Measurements from ENCODE around the gene KIR3DL1. TPM values are rescaled to one million over a fixed set of nuclear protein-coding genes. Genes with fewer than 3 reads are reported as not detected.
"Not testable (repeated sequence)": the region's sequence is repeated elsewhere in the genome, so short reads cannot be mapped to it uniquely, and the experiment has no call there.

Gene KIR3DL1
- total RNA-seq, 1 donor from 2014 or later, result not detected

GRCh38 chr19:54814571-54814970 is 1.7 kb upstream of the KIR3DL1 start:
- DNase-seq (ENCODE audit: low read depth), result not testable (repeated sequence)

DNA sequence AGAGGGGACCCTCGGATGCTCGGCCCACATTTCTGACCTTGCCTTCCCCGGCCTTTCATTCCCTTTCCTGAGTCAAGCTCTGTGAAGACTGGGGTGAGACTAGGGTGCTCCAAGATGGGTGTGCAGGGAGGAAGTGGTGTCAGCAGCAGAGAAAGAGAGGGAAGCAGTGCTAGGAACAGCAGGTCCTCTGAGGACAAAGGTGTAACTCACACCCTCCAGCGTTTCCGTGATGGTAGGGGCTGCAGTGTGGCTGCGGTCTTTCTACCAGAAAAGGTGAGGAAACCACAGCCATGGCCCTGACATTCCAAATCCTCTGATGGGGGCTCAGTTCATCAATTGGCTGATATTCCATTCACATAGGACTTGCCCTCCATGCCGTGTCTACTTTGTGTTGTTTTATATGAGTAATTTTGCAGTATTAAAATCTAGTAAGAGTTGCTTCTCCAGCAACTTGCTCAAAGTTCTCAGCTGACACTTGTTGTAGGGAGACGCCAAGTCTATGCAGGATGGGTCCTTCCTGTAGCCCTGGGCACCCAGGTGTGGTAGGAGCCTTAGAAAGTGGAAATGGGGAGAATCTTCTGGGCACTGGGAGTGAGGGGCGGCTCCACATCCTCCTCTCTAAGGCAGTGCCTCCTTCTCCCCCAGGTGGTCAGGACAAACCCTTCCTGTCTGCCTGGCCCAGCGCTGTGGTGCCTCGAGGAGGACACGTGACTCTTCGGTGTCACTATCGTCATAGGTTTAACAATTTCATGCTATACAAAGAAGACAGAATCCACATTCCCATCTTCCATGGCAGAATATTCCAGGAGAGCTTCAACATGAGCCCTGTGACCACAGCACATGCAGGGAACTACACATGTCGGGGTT is 1.6 kb downstream of the KIR3DL1 start:
- DNase-seq (ENCODE audit: low read depth), result no peak

DNA sequence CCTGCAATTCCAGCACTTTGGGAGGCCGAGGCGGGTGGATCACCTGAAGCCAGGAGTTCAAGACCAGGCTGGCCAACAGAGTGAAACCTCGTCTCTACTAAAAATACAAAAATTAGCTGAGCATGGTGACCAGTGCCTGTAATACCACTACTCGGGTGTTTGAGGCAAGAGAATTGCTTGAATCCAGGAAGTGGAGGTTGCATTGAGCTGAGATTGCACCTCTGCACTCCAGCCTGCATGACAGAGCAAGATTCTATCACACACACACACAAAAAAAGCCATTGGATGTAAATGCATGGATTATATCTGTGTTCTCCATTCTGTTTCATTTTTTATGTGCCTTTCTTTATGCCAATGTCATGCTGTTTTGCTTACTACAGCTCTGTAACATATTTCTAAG is 8.1 kb downstream of the KIR3DL1 start:
- not testable (repeated sequence) for DNase-seq (ENCODE audit: low read depth)

DNA sequence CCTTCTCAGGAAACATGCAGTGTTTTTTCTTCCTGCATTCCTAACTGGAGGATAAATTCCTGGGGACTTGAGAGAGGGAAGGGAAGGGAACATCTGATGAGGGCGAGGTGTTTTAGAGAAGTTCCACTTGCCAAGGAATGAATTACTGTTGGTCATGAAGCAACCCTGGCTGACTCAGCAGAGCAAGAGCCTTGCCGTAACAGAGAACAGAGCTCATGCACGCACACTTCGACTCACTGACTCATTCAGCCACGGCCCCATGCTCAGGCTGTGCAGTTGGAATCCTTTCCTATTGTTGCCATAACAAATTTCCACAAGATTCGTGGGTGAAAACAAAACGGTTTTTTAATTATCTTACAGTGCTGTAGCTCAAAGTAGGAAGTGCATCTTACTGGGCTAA is 9.1 kb downstream of the KIR3DL1 start:
- not testable (repeated sequence) for DNase-seq (ENCODE audit: low read depth)

- DNase-seq (ENCODE audit: low read depth), result not testable (repeated sequence)
These were observed 11.8 kb downstream of the KIR3DL1 start for GRCh38 chr19:54828064-54828463.

DNA sequence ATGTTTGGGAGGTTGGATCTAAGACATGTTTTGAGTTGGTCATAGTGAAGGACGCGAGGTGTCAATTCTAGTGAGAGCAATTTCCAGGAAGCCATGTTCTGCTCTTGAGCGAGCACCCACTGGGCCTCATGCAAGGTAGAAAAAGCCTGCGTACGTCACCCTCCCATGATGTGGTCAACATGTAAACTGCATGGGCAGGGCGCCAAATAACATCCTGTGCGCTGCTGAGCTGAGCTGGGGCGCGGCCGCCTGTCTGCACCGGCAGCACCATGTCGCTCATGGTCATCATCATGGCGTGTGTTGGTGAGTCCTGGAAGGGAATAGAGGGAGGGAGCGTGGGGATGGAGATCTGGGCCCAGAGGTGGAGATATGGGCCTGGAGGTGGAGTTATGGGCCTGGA is 16.2 kb downstream of the KIR3DL1 start, which contains the start of gene KIR2DS4:
Gene KIR2DS4 (plus strand): TSS at position 181 of the 400 bp plus-strand sequence.
- DNase-seq (ENCODE audit: low read depth), result not testable (repeated sequence)

DNA sequence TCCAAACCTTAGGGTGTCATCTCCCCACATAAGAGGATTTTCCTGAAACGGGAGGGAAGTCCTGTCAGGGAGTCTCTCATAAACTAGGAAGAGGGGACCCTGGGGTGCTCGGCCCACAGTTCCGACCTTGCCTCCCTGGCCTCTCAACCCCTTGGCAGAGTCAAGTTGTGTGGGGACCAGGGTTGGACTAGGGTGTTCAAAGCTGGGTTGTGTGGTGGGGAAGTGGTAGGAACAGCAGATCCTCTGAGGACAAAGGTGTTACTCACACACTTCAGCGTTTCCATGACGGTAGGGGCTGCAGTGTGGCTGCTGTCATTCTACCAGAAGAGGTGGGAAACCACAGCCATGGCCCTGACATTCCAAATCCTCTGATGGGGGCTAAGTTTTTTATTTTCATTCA is 18.9 kb downstream of the KIR3DL1 start:
- not testable (repeated sequence) for DNase-seq (ENCODE audit: low read depth)

DNA sequence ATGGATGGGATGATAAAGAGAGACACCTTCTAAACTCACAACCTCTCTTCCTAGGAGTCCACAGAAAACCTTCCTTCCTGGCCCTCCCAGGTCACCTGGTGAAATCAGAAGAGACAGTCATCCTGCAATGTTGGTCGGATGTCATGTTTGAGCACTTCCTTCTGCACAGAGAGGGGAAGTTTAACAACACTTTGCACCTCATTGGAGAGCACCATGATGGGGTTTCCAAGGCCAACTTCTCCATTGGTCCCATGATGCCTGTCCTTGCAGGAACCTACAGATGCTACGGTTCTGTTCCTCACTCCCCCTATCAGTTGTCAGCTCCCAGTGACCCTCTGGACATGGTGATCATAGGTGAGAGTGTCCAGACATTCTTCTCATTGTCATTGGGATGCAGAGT is 21.3 kb downstream of the KIR3DL1 start:
- DNase-seq (ENCODE audit: low read depth), result not testable (repeated sequence)

DNA sequence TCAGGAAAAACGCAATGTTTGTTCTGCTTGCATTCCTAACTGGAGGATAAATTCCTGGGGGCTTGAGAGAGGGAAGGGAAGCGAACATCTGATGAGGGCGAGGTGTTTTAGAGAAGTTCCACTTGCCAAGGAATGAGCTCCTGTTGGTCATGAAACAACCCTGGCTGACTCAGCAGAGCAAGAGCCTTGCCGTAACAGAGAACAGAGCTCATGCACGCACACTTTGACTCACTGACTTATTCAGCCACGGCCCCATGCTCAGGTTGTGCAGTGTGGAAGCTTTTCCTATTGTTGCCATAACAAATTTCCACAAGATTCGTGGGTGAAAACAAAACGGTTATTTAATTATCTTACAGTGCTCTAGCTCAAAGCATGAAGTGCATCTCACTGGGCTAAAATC is 26.9 kb downstream of the KIR3DL1 start:
- not testable (repeated sequence) for DNase-seq (ENCODE audit: low read depth)

- not testable (repeated sequence) for DNase-seq (ENCODE audit: low read depth)
These were observed 33.9 kb downstream of the KIR3DL1 start, which contains the start of gene KIR3DL2 for GRCh38 chr19:54850061-54850640. Gene KIR3DL2 (plus strand): TSS chr19:54850443. CDS start chr19:54850476, 33 bp downstream.

DNA sequence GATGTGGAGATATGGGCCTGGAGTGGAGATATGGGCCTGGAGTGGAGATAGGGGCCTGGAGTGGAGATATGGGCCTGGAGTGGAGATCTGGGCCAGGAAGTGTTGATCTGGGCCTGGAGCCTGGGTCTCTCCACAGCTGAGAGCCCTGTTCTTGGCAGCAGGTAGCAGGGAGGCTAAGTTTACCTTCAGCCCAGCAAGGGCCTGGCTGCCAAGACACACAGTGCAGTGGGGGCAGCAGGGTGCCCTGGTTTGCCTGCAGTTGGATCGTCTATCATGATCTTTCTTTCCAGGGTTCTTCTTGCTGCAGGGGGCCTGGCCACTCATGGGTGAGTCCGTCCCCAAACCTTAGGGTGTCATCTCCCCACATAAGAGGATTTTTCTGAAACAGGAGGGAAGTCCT is 34.7 kb downstream of the KIR3DL1 start:
- DNase-seq (ENCODE audit: low read depth), result no peak

DNA sequence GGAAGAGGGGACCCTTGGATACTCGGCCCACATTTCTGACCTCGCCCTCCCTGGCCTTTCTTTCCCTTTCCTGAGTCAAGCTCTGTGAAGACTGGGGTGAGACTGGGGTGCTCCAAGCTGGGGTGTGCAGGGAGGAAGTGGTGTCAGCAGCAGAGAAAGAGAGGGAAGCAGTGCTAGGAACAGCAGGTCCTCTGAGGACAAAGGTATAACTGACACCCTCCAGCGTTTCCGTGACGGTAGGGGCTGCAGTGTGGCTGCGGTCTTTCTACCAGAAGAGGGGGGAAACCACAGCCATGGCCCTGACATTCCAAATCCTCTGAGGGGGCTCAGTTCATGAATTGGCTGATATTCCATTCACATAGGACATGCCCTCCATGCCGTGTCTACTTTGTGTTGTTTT is 35.1 kb downstream of the KIR3DL1 start:
- DNase-seq (ENCODE audit: low read depth), result no peak

GRCh38 chr19:54855241-54855640 is 39.0 kb downstream of the KIR3DL1 start:
- DNase-seq (ENCODE audit: low read depth), result not testable (repeated sequence)

DNA sequence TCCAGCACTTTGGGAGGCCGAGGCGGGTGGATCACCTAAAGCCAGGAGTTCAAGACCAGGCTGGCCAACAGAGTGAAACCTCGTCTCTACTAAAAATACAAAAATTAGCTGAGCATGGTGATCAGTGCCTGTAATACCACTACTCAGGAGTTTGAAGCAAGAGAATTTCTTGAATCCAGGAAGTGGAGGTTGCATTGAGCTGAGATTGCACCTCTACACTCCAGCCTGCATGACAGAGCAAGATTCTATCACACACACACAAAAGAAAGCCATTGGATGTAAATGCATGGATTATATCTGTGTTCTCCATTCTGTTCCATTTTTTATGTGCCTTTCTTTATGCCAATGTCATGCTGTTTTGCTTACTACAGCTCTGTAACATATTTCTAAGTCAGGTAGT is 42.2 kb downstream of the KIR3DL1 start:
- not testable (repeated sequence) for DNase-seq (ENCODE audit: low read depth)

GRCh38 chr19:54859421-54859820 is 43.2 kb downstream of the KIR3DL1 start:
- DNase-seq (ENCODE audit: low read depth), result not testable (repeated sequence)

DNA sequence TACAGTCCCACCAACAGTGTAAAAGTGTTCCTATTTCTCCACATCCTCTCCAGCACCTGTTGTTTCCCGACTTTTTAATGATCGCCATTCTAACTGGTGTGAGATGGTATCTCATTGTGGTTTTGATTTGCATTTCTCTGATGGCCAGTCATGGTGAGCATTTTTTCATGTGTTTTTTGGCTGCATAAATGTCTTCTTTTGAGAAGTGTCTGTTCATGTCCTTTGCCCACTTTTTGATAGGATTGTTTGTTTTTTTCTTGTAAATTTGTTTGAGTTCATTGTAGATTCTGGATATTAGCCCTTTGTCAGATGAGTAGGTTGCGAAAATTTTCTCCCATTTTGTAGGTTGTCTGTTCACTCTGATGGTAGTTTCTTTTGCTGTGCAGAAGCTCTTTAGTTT is 47.2 kb downstream of the KIR3DL1 start:
- not testable (repeated sequence) for DNase-seq (ENCODE audit: low read depth)

- no peak for DNase-seq (ENCODE audit: low read depth)
These were observed 55.4 kb downstream of the KIR3DL1 start for GRCh38 chr19:54871696-54872095.

GRCh38 chr19:54873990-54874389 is 57.7 kb downstream of the KIR3DL1 start, which contains the start of gene FCAR:
Gene FCAR (plus strand): TSS chr19:54874235. CDS start chr19:54874290, 55 bp downstream.
- no peak for DNase-seq (ENCODE audit: low read depth)

DNA sequence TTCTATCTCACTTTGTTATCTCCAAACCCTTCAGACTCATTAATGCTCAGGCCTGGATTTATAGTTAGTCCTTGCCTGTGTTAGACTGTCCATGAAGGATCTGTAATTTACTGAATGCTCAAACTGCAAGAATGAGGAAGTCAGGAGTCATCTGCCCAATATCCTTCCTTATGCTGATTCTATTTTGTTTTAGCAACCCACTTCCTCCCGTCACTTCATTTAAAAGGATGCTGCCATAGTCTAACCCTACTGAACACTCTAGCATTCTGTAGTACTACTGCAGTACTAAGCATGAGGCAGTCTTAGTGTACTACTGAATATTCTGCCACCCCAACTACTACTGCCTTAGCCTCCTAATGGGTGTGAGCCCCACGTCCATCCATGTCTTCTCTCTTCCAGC is 59.2 kb downstream of the KIR3DL1 start:
- no peak for DNase-seq (ENCODE audit: low read depth)

DNA sequence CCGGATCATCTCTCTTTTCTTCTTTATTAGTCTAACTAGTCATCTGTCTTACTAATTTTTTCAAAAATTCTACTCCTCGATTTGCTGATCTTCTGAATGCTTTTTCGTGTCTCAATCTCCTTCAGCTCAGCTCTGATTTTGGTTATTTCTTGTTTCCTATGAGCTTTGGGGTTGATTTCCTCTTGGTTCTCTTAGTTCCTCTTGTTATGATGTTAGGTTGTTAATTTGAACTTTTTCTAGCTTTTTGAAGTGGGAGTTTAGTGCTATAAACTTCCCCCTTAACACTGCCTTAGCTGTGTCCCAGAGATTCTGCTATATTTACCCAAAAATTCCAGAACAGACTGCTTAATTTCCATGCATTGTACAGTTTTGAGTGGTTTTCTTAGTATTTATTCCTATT is 61.2 kb downstream of the KIR3DL1 start:
- DNase-seq (ENCODE audit: low read depth), result no peak

All from renal cortical epithelial cell (primary cell).